ENCODE data around the gene DOCK4.

DNA sequence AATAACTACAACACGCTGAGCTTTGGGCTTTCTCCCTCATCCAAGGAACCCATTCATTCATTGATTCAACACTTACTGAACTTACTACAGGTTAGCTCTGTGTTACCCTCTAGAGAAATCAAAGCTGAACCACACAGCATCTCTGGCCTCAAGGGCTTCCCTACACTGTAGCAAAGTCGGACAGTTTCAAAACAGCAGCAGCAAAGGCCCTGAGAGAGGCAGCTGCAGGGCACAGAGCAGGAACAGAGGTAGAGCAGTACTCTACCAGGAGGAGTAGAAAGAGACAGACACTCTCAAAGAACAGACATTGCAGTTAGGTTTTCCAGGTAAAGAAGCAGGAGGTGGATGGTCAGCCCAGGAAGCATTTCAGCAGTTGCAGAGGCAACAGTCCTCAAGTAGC is 16.1 kb downstream of the DOCK4 start:
- TF ChIP-seq, protein P1, sequence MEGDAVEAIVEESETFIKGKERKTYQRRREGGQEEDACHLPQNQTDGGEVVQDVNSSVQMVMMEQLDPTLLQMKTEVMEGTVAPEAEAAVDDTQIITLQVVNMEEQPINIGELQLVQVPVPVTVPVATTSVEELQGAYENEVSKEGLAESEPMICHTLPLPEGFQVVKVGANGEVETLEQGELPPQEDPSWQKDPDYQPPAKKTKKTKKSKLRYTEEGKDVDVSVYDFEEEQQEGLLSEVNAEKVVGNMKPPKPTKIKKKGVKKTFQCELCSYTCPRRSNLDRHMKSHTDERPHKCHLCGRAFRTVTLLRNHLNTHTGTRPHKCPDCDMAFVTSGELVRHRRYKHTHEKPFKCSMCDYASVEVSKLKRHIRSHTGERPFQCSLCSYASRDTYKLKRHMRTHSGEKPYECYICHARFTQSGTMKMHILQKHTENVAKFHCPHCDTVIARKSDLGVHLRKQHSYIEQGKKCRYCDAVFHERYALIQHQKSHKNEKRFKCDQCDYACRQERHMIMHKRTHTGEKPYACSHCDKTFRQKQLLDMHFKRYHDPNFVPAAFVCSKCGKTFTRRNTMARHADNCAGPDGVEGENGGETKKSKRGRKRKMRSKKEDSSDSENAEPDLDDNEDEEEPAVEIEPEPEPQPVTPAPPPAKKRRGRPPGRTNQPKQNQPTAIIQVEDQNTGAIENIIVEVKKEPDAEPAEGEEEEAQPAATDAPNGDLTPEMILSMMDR (IDR thresholded peaks at IDR 0.05; ENCODE audit: insufficient read depth, low read depth, low read length): no peak
- TF ChIP-seq EZH2 (IDR thresholded peaks at IDR 0.05; ENCODE audit: insufficient read depth, low read length): no peak
